Renal pelvis (tissue), 12 donors: ENCODE data around the gene TMPO. TPM values are rescaled to one million over a fixed set of nuclear protein-coding genes. Genes with fewer than 3 reads are reported as not detected.
A peak's percentile ranks its signal among the peaks of the same experiment; 100 is the strongest.
"Not testable (repeated sequence)": the region's sequence is repeated elsewhere in the genome, so short reads cannot be mapped to it uniquely, and the experiment has no call there.

Experiments used
- DNase-seq: peaks from one replicate; pipeline ENCODE4 v3.0.0-alpha.2; 2013
- long read RNA-seq, 16 experiments: transcript quantifications; one replicate each; lab custom pipeline, GENCODE V29; 2026
- polyA plus RNA-seq, 3 donors: library from polyadenylated mRNA; unstranded; fragments of 120-200 nt; gene quantifications; one replicate each; pipeline ENCODE4 v1.2.1, GENCODE V29; 2013; ENCODE audit not compliant: insufficient read length in 3 of 3

Gene TMPO, protein sequence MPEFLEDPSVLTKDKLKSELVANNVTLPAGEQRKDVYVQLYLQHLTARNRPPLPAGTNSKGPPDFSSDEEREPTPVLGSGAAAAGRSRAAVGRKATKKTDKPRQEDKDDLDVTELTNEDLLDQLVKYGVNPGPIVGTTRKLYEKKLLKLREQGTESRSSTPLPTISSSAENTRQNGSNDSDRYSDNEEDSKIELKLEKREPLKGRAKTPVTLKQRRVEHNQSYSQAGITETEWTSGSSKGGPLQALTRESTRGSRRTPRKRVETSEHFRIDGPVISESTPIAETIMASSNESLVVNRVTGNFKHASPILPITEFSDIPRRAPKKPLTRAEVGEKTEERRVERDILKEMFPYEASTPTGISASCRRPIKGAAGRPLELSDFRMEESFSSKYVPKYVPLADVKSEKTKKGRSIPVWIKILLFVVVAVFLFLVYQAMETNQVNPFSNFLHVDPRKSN
- polyA plus RNA-seq, result 100 to 1,000 TPM; 185 to 189 (median 188) TPM
- long read RNA-seq, donor 1, full-length matches to known transcripts, result 35 of 64 reads
- long read RNA-seq, donor 1, partial matches to known transcripts, result 24 of 64 reads
- long read RNA-seq, donor 1, other reads (novel, unspliced or antisense), result 5 of 64 reads
- long read RNA-seq, donor 2, full-length matches to known transcripts, result 57 of 91 reads
- long read RNA-seq, donor 2, partial matches to known transcripts, result 34 of 91 reads
- long read RNA-seq, donor 2, other reads (novel, unspliced or antisense), result 0 of 91 reads
- long read RNA-seq, donor 3, full-length matches to known transcripts, result 39 of 53 reads
- long read RNA-seq, donor 3, partial matches to known transcripts, result 14 of 53 reads
- long read RNA-seq, donor 3, other reads (novel, unspliced or antisense), result 0 of 53 reads
- long read RNA-seq, donor 4, full-length matches to known transcripts, result 30 of 51 reads
- long read RNA-seq, donor 4, partial matches to known transcripts, result 21 of 51 reads
- long read RNA-seq, donor 4, other reads (novel, unspliced or antisense), result 0 of 51 reads
- long read RNA-seq, donor 5, full-length matches to known transcripts, result 15 of 46 reads
- long read RNA-seq, donor 5, partial matches to known transcripts, result 31 of 46 reads
- long read RNA-seq, donor 5, other reads (novel, unspliced or antisense), result 0 of 46 reads
- long read RNA-seq, donor 6, full-length matches to known transcripts, result 54 of 88 reads
- long read RNA-seq, donor 6, partial matches to known transcripts, result 29 of 88 reads
- long read RNA-seq, donor 6, other reads (novel, unspliced or antisense), result 5 of 88 reads
- long read RNA-seq, donor 7, full-length matches to known transcripts, result 33 of 299 reads
- long read RNA-seq, donor 7, partial matches to known transcripts, result 266 of 299 reads
- long read RNA-seq, donor 7, other reads (novel, unspliced or antisense), result 0 of 299 reads
- long read RNA-seq, donor 8, full-length matches to known transcripts, result 11 of 28 reads
- long read RNA-seq, donor 8, partial matches to known transcripts, result 17 of 28 reads
- long read RNA-seq, donor 8, other reads (novel, unspliced or antisense), result 0 of 28 reads
- long read RNA-seq, donor 9, full-length matches to known transcripts, result 54 of 122 reads
- long read RNA-seq, donor 9, partial matches to known transcripts, result 68 of 122 reads
- long read RNA-seq, donor 9, other reads (novel, unspliced or antisense), result 0 of 122 reads
- long read RNA-seq, donor 10, full-length matches to known transcripts, result 45 of 71 reads
- long read RNA-seq, donor 10, partial matches to known transcripts, result 26 of 71 reads
- long read RNA-seq, donor 10, other reads (novel, unspliced or antisense), result 0 of 71 reads
- long read RNA-seq, donor 11, full-length matches to known transcripts, result 21 of 34 reads
- long read RNA-seq, donor 11, partial matches to known transcripts, result 13 of 34 reads
- long read RNA-seq, donor 11, other reads (novel, unspliced or antisense), result 0 of 34 reads
- long read RNA-seq, donor 12, full-length matches to known transcripts, result 66 of 151 reads
- long read RNA-seq, donor 12, partial matches to known transcripts, result 85 of 151 reads
- long read RNA-seq, donor 12, other reads (novel, unspliced or antisense), result 0 of 151 reads
- long read RNA-seq, donor 13, full-length matches to known transcripts, result 14 of 32 reads
- long read RNA-seq, donor 13, partial matches to known transcripts, result 18 of 32 reads
- long read RNA-seq, donor 13, other reads (novel, unspliced or antisense), result 0 of 32 reads
- long read RNA-seq, donor 14, result 0 reads
- long read RNA-seq, donor 15, full-length matches to known transcripts, result 43 of 147 reads
- long read RNA-seq, donor 15, partial matches to known transcripts, result 104 of 147 reads
- long read RNA-seq, donor 15, other reads (novel, unspliced or antisense), result 0 of 147 reads
- long read RNA-seq, donor 16, full-length matches to known transcripts, result 38 of 76 reads
- long read RNA-seq, donor 16, partial matches to known transcripts, result 38 of 76 reads
- long read RNA-seq, donor 16, other reads (novel, unspliced or antisense), result 0 of 76 reads

DNA sequence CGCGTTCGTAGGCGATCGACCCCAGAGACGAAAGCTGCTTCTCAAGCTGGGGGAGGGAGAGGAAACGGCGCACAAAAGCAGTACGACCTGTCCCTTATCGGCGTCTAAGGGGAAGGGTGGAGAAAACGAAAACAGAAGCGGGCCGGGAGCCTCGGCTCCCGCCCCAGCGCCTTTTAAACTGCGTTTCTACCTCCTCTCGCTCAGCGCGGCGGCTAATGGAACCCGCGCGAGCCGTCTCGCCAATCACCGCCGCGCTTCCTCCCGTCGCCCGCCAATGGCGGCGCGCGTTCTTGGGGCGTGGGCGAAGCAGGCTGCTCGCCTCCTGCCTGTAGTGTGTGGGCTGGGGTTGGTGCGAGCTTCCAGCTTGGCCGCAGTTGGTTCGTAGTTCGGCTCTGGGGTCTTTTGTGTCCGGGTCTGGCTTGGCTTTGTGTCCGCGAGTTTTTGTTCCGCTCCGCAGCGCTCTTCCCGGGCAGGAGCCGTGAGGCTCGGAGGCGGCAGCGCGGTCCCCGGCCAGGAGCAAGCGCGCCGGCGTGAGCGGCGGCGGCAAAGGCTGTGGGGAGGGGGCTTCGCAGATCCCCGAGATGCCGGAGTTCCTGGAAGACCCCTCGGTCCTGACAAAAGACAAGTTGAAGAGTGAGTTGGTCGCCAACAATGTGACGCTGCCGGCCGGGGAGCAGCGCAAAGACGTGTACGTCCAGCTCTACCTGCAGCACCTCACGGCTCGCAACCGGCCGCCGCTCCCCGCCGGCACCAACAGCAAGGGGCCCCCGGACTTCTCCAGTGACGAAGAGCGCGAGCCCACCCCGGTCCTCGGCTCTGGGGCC lies at the start of gene TMPO:
Gene TMPO (plus strand): TSS at position 304 of the 824 bp plus-strand sequence. CDS start 278 bp downstream, at position 582.
- DNase-seq, result peak; percentile 94

DNA sequence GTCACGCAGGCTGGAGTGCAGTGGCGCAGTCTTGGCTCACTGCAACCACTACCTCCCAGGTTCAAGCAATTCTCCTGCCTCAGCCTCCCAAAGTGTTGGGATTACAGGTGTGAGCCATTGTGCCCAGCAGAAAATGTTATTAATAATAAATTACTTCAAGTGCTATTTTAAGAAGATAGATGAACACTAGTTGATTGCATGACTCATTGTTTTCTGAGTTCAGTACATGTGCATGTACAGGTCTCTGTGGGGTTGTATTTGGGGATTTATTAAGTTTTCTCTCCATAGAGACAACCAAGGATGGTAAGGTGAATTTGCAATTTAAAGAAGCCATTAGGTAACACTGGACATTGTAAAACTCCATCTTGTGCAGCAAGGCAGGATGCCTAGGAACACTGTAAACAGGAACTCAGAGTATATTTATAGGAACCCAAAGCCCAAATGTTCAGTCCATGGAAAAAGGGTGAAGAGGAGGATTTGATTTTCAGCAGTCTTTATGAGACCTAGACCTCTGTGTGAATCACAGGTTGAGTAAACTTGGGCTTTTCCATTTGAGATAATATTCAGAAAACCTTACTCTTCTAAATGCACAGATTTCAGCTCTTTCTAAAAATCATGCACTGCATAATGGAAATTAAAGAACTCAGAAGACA lies 49.3 kb upstream of the TMPO start:
- no peak for DNase-seq

DNA sequence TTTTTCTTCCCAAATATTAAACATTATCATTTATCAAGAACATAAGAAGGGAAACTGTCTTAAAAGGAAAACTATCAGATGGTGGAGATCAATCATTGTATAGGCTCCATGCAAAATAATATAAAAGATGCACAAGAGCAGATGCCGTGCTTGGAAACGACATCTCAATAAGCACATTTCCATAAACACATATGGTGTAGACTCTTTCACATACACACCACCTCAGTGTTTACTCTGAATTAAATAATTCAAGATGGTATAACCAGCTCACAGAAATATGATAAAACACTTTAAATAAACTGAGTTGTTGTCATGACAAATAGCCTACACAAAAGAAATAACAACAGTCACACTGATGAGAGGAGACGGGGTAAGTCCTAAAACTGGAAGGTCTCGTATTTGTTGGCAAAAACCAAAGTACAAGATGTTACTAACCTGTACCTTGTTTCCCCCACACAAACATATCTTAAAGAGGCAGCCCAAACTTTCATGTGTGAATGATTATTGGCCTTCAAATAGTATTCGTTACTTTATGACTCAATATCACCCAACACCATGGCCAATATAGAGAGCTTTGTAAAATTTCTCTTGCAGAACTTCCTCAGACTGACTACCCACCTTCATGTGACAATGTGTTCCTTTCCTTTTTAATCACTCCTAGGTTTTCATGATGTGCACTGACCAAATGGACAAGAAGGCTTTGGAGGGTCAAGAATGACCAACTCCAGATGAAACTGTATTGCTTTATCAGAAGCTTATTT lies 48.6 kb upstream of the TMPO start:
- no peak for DNase-seq

DNA sequence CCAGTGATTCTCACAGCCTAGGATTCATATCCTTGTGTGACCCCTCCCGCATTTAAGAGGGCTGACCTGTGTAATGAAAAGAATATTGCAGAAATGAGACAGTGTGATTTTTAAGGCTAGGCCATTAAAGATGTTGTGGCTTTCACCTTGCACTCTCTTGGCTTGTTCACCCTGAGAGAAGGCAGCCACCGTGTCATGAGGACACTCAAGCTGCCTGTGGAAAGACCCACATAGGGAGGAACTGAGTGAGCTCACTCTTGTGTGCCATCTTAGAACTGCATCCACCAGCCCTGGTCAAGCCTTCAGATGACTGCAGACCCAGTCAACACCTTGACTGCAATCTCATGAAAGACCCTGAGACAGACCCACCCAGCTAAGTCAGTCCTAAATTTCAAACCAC lies 46.3 kb upstream of the TMPO start:
- no peak for DNase-seq

DNA sequence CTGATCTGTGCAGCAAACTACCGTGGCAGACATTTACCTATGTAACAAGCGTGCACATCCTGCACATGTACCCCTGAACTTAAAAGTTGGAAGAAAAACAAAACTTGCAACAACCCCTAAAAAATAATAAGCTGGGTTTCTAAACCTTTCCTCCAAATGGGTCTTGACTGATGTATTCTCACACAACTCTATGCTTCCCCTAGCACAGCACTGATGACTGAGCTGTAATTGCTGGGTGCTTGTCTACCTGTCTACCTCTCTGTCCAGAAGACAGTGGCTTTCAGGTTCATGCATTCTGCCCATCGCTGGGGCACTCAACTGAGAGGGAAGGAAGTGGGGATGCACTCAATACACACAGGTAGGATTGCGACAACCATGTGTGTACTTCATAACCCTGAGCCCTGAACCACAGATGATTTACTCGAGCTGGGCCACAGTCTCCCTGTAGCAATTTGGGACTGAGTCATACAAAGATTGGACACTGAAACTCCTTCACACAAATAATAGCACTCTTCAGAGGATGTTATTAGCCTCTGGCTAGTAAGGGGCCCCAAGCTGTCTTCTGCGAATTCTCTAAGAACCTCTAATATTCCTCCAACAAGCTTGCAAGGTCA lies 44.8 kb upstream of the TMPO start:
- DNase-seq, result no peak

DNA sequence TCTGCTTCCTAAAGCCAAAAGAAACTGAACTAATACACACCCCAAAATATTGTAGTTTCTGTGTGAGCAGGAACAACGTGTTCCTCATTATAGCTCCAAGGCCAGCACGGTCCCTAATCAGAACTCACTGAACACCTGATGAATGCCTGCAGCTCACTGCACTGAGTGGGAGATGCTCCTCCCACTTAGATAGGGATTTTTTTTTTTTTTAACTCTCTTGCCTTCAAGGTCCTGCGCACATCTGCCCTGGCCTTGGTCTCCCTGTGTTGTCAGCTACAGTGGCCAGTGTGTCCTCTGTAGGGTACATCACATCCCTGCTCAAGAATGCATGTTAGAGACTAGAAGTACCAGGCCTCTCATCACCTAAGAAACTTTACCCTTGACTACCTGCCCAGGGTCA lies 44.3 kb upstream of the TMPO start:
- no peak for DNase-seq

DNA sequence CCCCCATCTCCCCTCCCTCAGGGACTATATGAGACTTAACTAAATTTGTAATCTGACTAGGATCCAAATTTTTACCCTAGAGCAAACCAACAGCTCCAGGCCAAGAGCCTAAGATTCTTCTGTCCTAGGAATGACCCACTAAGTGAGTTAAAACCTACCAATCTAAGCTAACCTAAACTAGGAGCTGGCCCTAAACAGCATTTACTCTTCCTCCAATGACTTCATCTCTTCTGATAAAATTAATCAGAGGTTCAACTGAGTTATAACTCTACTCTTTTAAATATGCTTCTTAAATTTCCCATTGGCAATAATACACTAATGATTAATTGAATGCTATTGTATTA lies 39.9 kb upstream of the TMPO start:
- no peak for DNase-seq

DNA sequence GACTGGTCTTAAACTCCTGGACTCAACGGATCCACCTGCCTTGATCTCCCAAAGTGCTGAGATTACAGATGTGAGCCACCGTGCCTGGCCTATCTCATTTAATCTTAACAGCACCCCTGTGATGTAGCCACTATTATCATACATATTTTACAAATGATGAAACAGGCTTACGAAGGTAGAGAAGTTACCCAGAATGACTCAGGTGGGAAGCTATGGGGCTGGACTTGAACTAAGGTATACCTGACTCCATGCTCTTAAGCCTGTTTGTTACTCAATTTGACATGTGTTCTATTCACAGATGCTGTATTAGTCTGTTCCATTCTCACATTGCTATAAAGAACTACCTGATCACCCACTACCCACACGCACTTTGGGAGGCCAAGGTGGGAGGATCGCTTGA lies 36.8 kb upstream of the TMPO start:
- DNase-seq, result no peak

DNA sequence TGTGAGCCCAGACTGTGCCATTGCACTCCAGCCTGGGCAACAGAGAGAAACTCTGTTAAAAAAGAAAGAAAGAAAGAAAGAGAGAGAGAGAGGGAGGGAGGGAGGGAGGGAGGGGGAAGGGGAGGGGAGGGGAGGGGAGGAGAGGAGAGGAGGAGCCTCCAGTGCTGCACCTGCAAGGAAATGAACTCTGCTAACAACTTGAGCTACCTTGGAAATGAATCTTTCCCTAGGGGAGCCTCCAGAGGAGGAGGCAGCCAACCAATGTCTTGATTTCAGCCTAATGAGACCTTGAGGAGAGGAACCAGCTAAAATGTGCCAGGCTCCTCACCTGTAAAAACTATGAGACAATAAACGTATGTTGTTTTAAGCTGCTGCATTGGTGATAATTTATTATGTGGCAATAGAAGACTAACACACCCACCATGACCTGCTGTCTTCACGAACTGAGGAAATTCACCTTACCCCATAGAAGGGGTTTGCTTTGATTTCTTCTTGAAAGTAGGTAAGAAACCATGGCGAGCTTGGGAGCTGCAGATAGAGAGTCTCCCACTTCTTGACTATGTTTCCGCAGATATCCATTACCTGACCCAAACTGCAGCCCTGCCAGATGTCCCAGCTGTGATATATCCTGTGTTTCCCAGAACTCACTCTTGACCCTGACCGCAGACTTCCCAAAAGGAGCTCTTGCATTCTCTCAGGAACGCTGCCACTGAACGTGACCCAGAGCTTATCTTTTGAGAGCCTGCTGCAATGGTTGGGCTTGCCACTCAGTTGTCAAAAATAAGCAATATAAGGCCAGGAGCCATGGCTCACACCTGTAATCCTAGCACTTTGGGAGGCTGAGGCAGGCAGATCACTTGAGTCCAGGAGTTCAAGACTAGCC lies 31.5 kb upstream of the TMPO start:
- DNase-seq, result no peak

DNA sequence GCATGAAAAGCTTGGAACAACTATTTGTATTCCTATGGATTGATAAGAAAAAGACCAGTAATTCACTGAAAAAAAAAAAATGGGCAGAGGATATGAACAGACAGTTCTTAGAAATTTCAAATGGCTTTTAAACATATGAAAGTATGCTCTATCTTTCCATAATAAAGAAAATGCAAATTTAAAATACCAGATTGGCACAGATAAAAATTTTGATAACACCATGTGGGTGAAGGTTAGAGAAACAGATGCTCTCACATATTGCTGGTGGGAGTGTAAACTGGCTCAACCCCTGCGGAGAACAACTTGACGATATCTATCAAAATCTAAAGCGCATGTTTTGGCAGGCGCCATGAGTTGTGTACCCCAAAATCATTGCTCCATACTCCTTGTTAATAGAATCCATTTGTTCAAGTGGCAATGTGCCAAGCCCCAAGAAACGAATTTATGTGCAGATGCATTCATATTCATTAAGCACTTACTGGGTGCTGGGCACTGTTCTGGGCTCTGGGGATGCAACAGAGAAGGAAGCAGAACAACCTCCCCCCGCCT lies 29.5 kb upstream of the TMPO start:
- no peak for DNase-seq

DNA sequence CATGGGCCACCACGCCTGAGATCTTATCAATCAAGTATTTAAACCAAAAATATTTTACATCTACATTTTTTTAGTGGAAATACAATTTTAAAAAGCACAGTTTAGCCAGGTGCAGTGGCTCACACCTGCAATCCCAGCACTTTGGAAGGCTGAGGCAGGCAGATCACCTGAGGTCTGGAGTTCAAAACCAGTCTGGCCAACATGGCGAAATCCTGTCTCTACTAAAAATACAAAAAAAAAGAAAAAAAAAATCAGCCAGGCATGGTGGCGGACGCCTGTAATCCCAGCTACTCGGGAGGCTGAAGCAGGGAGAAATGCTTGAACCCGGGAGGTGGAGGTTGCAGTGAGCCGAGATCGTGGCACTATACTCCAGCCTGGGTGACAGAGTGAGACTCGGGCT lies 27.0 kb upstream of the TMPO start:
- not testable (repeated sequence) for DNase-seq

DNA sequence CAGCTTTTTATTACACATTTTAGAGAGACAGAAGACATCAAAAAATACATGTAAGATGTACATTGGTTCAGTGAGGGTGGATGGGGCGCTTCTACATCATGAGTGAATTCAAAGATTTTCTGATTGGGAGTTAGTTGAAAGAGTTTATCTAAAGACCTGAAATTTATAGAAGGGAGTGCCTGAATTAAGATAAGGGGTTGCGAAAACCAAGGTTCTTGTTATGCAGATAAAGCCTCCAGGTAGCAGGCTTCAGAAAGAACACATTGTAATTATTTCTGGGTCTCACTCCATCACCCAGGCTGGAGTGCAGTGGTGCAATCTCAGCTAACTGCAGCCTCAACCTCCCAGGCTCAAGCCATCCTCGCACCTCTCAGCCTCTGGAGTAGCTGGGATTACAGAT lies 26.2 kb upstream of the TMPO start:
- no peak for DNase-seq

DNA sequence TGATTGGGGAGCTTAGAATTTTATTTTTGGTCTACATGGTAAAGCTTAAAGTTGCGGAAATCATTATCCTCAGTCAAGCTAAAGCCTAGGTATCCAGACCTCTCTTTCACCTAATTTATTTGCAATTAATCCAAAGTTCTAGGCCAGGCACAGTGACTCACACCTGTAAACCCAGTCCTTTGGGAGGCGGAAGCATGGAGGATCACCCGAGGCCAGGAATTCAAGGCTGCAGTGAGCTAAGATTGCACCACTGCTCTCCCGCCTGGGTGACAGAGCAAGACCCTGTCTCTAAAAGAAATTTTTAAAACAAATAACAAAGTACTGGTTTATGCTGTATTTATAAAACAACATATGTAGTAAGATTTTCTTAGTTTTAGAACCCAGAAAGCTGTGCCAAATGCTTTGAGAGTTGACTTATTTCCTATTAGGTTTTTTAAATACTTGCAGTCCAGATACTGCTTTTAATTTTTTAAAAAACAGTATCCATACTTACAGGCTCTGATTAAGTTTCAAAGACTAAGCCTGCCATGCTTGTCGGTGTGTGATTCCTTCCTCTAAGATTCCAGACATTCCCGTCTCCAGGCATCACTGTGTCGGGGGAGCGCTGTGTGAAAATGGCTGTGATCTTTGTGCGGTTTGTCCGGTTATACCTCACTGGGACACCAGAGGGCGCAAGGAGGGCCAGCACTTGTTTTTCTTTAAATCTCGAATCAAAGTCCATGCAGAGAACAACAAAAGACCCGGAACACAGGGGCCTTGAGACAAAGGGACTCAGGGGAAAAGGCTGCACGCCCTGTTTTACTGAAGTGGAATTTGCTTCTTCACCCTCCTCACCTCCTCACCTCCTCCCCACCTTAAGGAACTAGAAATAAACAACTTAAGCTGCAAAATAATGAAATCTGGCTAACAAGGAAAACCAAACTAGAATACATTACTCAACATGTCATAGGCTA lies 24.6 kb upstream of the TMPO start:
- peak; percentile 96 for DNase-seq

DNA sequence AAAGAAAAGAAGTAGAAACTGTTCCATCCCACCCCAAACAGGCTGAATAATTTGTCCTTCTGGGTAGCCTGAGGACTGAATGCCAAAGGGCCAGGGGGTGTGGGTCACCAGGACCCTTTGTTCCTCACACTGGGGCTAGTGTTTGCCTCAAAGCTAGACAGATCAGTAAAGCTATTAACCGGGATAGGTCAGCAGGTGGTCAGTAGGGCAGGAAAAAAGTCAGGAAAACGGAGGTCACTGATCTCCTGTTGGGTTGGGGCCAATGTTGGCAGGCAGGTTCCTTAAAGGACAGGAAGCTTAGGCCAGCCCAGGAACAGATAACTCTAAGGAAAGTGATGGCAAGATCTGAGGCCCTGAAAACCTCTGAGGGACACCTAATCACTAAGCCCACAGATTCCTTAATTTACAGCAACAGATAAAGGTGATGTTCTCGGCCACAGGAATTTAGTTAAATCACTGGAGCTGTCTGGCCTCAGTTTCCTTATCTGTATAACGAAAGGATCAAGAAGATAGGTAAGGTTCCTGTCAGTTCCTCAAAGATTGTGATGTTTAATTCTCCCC lies 22.7 kb upstream of the TMPO start:
- DNase-seq, result no peak
